Stimulated activated CD8-positive, alpha-beta memory T cell treated with anti-CD3 and anti-CD28 coated beads, Interleukin-7, amount 100 ng/mL, for 48 hours (primary cell): ENCODE data around the gene WNT9A.

ENCODE experiments used
- DNase-seq, 2 donors: peaks; one replicate each; pipeline ENCODE4 v3.0.0-alpha.2; 2020; ENCODE audit warnings: low read depth in 1 of 2; ENCODE audit errors: extremely low read depth in 1 of 2

WNT9A gene

GRCh38 chr1:227954163-227954850, 6.6 kb upstream of the WNT9A start:
- no peak for DNase-seq

- DNase-seq, result no peak
These were observed 5.3 kb upstream of the WNT9A start for GRCh38 chr1:227953022-227953412.

GRCh38 chr1:227952374-227953021, 4.8 kb upstream of the WNT9A start:
- DNase-seq, result no peak

GRCh38 chr1:227951624-227952373, 4.1 kb upstream of the WNT9A start:
- no peak for DNase-seq

- DNase-seq, result no peak
These were observed 3.1 kb upstream of the WNT9A start for GRCh38 chr1:227950735-227951346.

- DNase-seq, result no peak
These were observed 2.4 kb upstream of the WNT9A start for GRCh38 chr1:227949954-227950734.

- DNase-seq, result no peak
These were observed 1.7 kb upstream of the WNT9A start for GRCh38 chr1:227949341-227949921.

GRCh38 chr1:227948493-227949260, 945 bp upstream of the WNT9A start:
- no peak for DNase-seq

GRCh38 chr1:227947386-227947675, 401 bp downstream of the WNT9A start:
- DNase-seq, result no peak

- DNase-seq, result peak in 1 of 2 donors; percentile 24
These were observed 927 bp downstream of the WNT9A start for GRCh38 chr1:227946624-227947385.

GRCh38 chr1:227945891-227946623, 1.7 kb downstream of the WNT9A start:
- no peak for DNase-seq

- no peak for DNase-seq
These were observed 2.5 kb downstream of the WNT9A start for GRCh38 chr1:227944931-227945890.

- no peak for DNase-seq
These were observed 3.4 kb downstream of the WNT9A start for GRCh38 chr1:227944090-227944930.

- no peak for DNase-seq
These were observed 4.2 kb downstream of the WNT9A start for GRCh38 chr1:227943381-227944089.

GRCh38 chr1:227942716-227943261, 4.9 kb downstream of the WNT9A start:
- no peak for DNase-seq
